Measurements from ENCODE around the gene C1QTNF8. TPM values are rescaled to one million over a fixed set of nuclear protein-coding genes. Genes with fewer than 3 reads are reported as not detected.

Gene C1QTNF8
- total RNA-seq, 4 donors from 2014 or later: not detected

DNA sequence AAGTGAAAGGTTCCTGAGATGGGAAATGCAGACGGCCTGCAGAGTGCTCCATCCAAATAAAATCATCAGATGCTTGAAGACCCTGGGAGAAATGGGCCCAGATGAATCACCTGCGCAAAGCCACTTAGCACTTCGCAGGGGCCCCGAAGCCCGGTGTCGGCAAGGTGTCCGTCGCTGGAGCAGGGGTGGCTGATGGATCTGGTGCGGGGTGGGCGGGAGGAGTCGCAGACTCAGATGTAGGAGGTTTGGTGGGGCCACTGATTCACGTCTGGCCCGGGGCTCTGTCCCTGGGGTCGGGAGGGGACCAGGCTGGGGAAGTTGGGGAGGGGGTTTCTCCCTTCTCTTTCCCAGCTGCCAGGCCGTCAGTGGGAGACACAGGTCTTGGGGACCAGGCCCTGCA, 45.1 kb downstream of the C1QTNF8 start:
- H3K36me3 ChIP-seq: no peaks in the 10 kb centered on the region
- H3K27me3 ChIP-seq: peaks cover 0 to 98% (median 6%) of the 10 kb centered on the region in 4 donors
- no peak overlapping the region for H3K27ac ChIP-seq (replicated peaks in 1 of 4)
- H3K4me3 ChIP-seq: no peak overlapping the region
- no peak for TF ChIP-seq POLR2A (IDR thresholded peaks at IDR 0.05; ENCODE audit: low read depth)
- TF ChIP-seq, protein P1, sequence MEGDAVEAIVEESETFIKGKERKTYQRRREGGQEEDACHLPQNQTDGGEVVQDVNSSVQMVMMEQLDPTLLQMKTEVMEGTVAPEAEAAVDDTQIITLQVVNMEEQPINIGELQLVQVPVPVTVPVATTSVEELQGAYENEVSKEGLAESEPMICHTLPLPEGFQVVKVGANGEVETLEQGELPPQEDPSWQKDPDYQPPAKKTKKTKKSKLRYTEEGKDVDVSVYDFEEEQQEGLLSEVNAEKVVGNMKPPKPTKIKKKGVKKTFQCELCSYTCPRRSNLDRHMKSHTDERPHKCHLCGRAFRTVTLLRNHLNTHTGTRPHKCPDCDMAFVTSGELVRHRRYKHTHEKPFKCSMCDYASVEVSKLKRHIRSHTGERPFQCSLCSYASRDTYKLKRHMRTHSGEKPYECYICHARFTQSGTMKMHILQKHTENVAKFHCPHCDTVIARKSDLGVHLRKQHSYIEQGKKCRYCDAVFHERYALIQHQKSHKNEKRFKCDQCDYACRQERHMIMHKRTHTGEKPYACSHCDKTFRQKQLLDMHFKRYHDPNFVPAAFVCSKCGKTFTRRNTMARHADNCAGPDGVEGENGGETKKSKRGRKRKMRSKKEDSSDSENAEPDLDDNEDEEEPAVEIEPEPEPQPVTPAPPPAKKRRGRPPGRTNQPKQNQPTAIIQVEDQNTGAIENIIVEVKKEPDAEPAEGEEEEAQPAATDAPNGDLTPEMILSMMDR (IDR thresholded peaks at IDR 0.05): no peak
- TF ChIP-seq EP300 (IDR thresholded peaks at IDR 0.05): no peak
- no peak for TF ChIP-seq POLR2AphosphoS5 (IDR thresholded peaks at IDR 0.05)
- DNase-seq (ENCODE audit: extremely low spot score): no peak
- intact Hi-C loops (cut with DNase I): no loop called here
- H3K9me3 ChIP-seq: no peaks in the 10 kb centered on the region
- peaks cover 0 to 26% (median 19%) of the 10 kb centered on the region in 4 donors for H3K4me1 ChIP-seq
- 75% methylated on average over 4 of the region's 15 CpGs for WGBS

GRCh38 chr16:1050516-1050915, 45.5 kb downstream of the C1QTNF8 start:
- 82% methylated on average over 20 of the region's 30 CpGs for WGBS
- Histone ChIP-seq H3K9me3 (no peaks in the 10 kb centered on the region), H3K36me3 (no peaks in the 10 kb centered on the region), H3K27ac (replicated peaks in 1 of 4) (no peak overlapping the region), H3K27me3 (peaks cover 0 to 98% (median 6%) of the 10 kb centered on the region in 4 donors), H3K4me1 (peaks cover 0 to 30% (median 20%) of the 10 kb centered on the region in 4 donors), H3K4me3 (no peak overlapping the region)
- intact Hi-C loops (cut with DNase I): no loop called here
- TF ChIP-seq POLR2AphosphoS5 (IDR thresholded peaks at IDR 0.05) (no peak), POLR2A (IDR thresholded peaks at IDR 0.05; ENCODE audit: low read depth) (no peak), EP300 (IDR thresholded peaks at IDR 0.05) (no peak)
- TF ChIP-seq, protein P1 (IDR thresholded peaks at IDR 0.05): no peak
- DNase-seq (ENCODE audit: extremely low spot score): no peak

DNA sequence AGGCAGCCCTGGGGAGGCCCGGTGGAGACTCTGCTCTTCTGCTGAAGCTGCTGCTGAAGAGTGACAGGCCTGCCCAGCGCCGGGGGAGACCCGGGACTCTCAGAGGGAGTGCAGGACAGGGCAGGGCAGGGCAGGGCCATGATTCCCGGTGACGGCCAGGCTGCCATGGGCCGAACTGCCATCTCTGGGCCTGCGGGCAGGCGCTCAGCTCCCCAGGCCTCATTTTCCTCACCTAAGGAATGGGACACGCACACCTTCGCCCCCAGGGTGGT, 46.1 kb downstream of the C1QTNF8 start:
- Histone ChIP-seq H3K9me3 (no peaks in the 10 kb centered on the region), H3K36me3 (no peaks in the 10 kb centered on the region), H3K4me3 (no peak overlapping the region), H3K27me3 (peaks cover 0 to 98% (median 7%) of the 10 kb centered on the region in 4 donors), H3K4me1 (peaks cover 0 to 34% (median 18%) of the 10 kb centered on the region in 4 donors), H3K27ac (replicated peaks in 1 of 4) (no peak overlapping the region)
- TF ChIP-seq, protein P1 (IDR thresholded peaks at IDR 0.05): no peak
- TF ChIP-seq EP300 (IDR thresholded peaks at IDR 0.05) (no peak), POLR2A (IDR thresholded peaks at IDR 0.05; ENCODE audit: low read depth) (no peak), POLR2AphosphoS5 (IDR thresholded peaks at IDR 0.05) (no peak)
- WGBS: 100% methylated on average over 1 of the region's 11 CpGs
- DNase-seq (ENCODE audit: extremely low spot score): no peak
- intact Hi-C loops (cut with DNase I): no loop called here

- H3K9me3 ChIP-seq: no peaks in the 10 kb centered on the region
- no peak for DNase-seq (ENCODE audit: extremely low spot score)
- WGBS: 81% methylated on average over 13 of the region's 31 CpGs
- peaks cover 0 to 98% (median 12%) of the 10 kb centered on the region in 4 donors for H3K27me3 ChIP-seq
- intact Hi-C loops (cut with DNase I): no loop called here
- no peaks in the 10 kb centered on the region for H3K36me3 ChIP-seq
- H3K27ac ChIP-seq (replicated peaks in 1 of 4): no peak overlapping the region
- TF ChIP-seq, protein P1 (IDR thresholded peaks at IDR 0.05): no peak
- TF ChIP-seq POLR2A (IDR thresholded peaks at IDR 0.05; ENCODE audit: low read depth) (no peak), EP300 (IDR thresholded peaks at IDR 0.05) (no peak), POLR2AphosphoS5 (IDR thresholded peaks at IDR 0.05) (no peak)
- no peak overlapping the region for H3K4me3 ChIP-seq
- H3K4me1 ChIP-seq: peaks cover 0 to 34% (median 16%) of the 10 kb centered on the region in 4 donors
Measured at GRCh38 chr16:1049113-1049975, 46.7 kb downstream of the C1QTNF8 start.

Data from esophagus muscularis mucosa (tissue), 4 donors.